Esophagus muscularis mucosa (tissue), 4 donors: ENCODE results near the gene DACT2.

ENCODE experiments used
- EP300 ChIP-seq: sonication (generic); formaldehyde crosslinking; IDR thresholded peaks from one replicate; pipeline ENCODE4 v1.6.1; 2017; ENCODE audit warnings: antibody characterized with exemption
- POLR2A ChIP-seq: fragments of 450-650 bp; IDR thresholded peaks from one replicate; pipeline ENCODE4 v1.6.1; 2017; ENCODE audit warnings: antibody characterized with exemption, moderate library complexity, mild to moderate bottlenecking, low read depth
- POLR2AphosphoS5 ChIP-seq, 2 donors: sonication (generic); formaldehyde crosslinking; IDR thresholded peaks; one replicate each; pipeline ENCODE4 v1.6.1; 2017; ENCODE audit warnings: antibody characterized with exemption in 2 of 2
- TF ChIP-seq, protein P1 (sequence below), 3 experiments: fragments of 200-600 bp in 2 of 3; fragments of 450-650 bp in 1 of 3; sonication (generic) in 2 of 3; IDR thresholded peaks; one replicate each; pipeline ENCODE4 v1.5.1; 2017 to 2019; ENCODE audit warnings: antibody characterized with exemption in 3 of 3, mild to moderate bottlenecking in 2 of 3, moderate library complexity in 1 of 3

GRCh38 chr6:168274037-168274952 lies 45.3 kb downstream of the DACT2 start:
- TF ChIP-seq POLR2AphosphoS5 (IDR thresholded peaks at IDR 0.05) (no peak), POLR2A (no peak), EP300 (no peak)
- TF ChIP-seq, protein P1, sequence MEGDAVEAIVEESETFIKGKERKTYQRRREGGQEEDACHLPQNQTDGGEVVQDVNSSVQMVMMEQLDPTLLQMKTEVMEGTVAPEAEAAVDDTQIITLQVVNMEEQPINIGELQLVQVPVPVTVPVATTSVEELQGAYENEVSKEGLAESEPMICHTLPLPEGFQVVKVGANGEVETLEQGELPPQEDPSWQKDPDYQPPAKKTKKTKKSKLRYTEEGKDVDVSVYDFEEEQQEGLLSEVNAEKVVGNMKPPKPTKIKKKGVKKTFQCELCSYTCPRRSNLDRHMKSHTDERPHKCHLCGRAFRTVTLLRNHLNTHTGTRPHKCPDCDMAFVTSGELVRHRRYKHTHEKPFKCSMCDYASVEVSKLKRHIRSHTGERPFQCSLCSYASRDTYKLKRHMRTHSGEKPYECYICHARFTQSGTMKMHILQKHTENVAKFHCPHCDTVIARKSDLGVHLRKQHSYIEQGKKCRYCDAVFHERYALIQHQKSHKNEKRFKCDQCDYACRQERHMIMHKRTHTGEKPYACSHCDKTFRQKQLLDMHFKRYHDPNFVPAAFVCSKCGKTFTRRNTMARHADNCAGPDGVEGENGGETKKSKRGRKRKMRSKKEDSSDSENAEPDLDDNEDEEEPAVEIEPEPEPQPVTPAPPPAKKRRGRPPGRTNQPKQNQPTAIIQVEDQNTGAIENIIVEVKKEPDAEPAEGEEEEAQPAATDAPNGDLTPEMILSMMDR (IDR thresholded peaks at IDR 0.05) = no peak
